DND-41 (cell line): Measurements from ENCODE around the gene SDCCAG8.

Source experiments
- ATAC-seq: fragments of 200-7000 bp; cut with Tn5 transposase; 3 replicates; pipeline ENCODE4 v1.9.1; 2021; ENCODE audit warnings: low read depth; ENCODE audit not compliant: insufficient read depth
- DNase-seq: peaks from one replicate; pipeline ENCODE4 v3.0.0-alpha.2; 2020
- H2AFZ ChIP-seq: 2 replicates; pipeline ENCODE4 v1.6.0; 2012; ENCODE audit warnings: low read depth, low read length
- H3K27ac ChIP-seq: 2 replicates; pipeline ENCODE4 v1.5.1; 2012; ENCODE audit warnings: low read length, inconsistent platforms
- H3K27me3 ChIP-seq: fragments of 200-600 bp; sonication (generic); 2 replicates; pipeline ENCODE4 v1.6.0; 2012; ENCODE audit warnings: low read length, mild to moderate bottlenecking, inconsistent platforms; ENCODE audit not compliant: insufficient read depth, poor library complexity
- H3K36me3 ChIP-seq: 2 replicates; pipeline ENCODE4 v1.5.1; 2012; ENCODE audit warnings: low read length, inconsistent platforms; ENCODE audit not compliant: insufficient read depth
- H3K4me1 ChIP-seq: 2 replicates; pipeline ENCODE4 v1.5.1; 2012; ENCODE audit warnings: mild to moderate bottlenecking, low read length; ENCODE audit not compliant: insufficient read depth
- H3K4me2 ChIP-seq: 2 replicates; pipeline ENCODE4 v1.6.0; 2012; ENCODE audit warnings: mild to moderate bottlenecking, moderate library complexity, low read length, inconsistent platforms; ENCODE audit not compliant: insufficient read depth
- H3K4me3 ChIP-seq, 2 experiments: fragments of 200-600 bp in 1 of 2; shearing (Covaris generic) in 1 of 2; 2 replicates each; pipeline ENCODE4 v1.5.1; 2012 to 2016; ENCODE audit warnings: inconsistent platforms in 2 of 2, low read length in 2 of 2, mild to moderate bottlenecking in 2 of 2, low read depth in 1 of 2, moderate library complexity in 1 of 2
- H3K79me2 ChIP-seq: 2 replicates; pipeline ENCODE4 v1.6.0; 2012; ENCODE audit warnings: low read length, inconsistent platforms; ENCODE audit not compliant: insufficient read depth
- H3K9ac ChIP-seq: 2 replicates; pipeline ENCODE4 v1.6.0; 2012; ENCODE audit warnings: low read depth, mild to moderate bottlenecking, inconsistent platforms, low read length, moderate library complexity
- H3K9me3 ChIP-seq: 2 replicates; pipeline ENCODE4 v1.5.1; 2012; ENCODE audit warnings: low read length, moderate library complexity, mild to moderate bottlenecking, inconsistent platforms; ENCODE audit not compliant: insufficient read depth, severe bottlenecking
- H4K20me1 ChIP-seq: 2 replicates; pipeline ENCODE4 v1.6.0; 2012; ENCODE audit warnings: low read length; ENCODE audit not compliant: insufficient read depth
- CTCF ChIP-seq: IDR thresholded peaks from 2 replicates; pipeline ENCODE4 v1.5.1; 2012; ENCODE audit warnings: borderline replicate concordance, low read length, moderate library complexity, mild to moderate bottlenecking; ENCODE audit not compliant: poor library complexity, severe bottlenecking; ENCODE audit errors: extremely low read depth
- EZH2 ChIP-seq: IDR thresholded peaks from 3 replicates; pipeline ENCODE4 v1.6.1; 2012; ENCODE audit warnings: borderline replicate concordance, low read depth, mild to moderate bottlenecking, moderate library complexity, low read length, inconsistent platforms; ENCODE audit not compliant: severe bottlenecking

SDCCAG8 gene

GRCh38 chr1:243367314-243367713 is 111.5 kb downstream of the SDCCAG8 start:
- DNase-seq (no peak), ATAC-seq (no peak)
- no peaks in the 10 kb centered on the region for H3K4me1 ChIP-seq
- no peaks in the 10 kb centered on the region for H3K9me3 ChIP-seq
- H4K20me1 ChIP-seq: no peaks in the 10 kb centered on the region
- H3K4me2 ChIP-seq: no peak overlapping the region
- no peaks in the 10 kb centered on the region for H3K79me2 ChIP-seq
- TF ChIP-seq EZH2: no peak
- TF ChIP-seq CTCF: no peak
- no peaks in the 10 kb centered on the region for H3K27me3 ChIP-seq
- no peaks in the 10 kb centered on the region; the same call in 1 of the 2 replicates for H3K36me3 ChIP-seq
- H3K9ac ChIP-seq: no peak overlapping the region
- H3K4me3 ChIP-seq: no peak overlapping the region
- no peak overlapping the region for H2AFZ ChIP-seq
- no peak overlapping the region for H3K27ac ChIP-seq

GRCh38 chr1:243374412-243374811 is 118.6 kb downstream of the SDCCAG8 start:
- Histone ChIP-seq H3K4me3 (no peak overlapping the region), H3K27me3 (no peaks in the 10 kb centered on the region), H3K27ac (no peak overlapping the region), H3K4me2 (no peak overlapping the region), H2AFZ (no peak overlapping the region), H3K79me2 (no peaks in the 10 kb centered on the region), H4K20me1 (no peaks in the 10 kb centered on the region), H3K9me3 (peaks cover 15% of the 10 kb centered on the region), H3K36me3 (peaks cover 6% of the 10 kb centered on the region; the same call in 1 of the 2 replicates), H3K9ac (no peak overlapping the region), H3K4me1 (no peaks in the 10 kb centered on the region)
- DNase-seq (no peak), ATAC-seq (no peak)
- no peak for TF ChIP-seq EZH2
- TF ChIP-seq CTCF: no peak

GRCh38 chr1:243375596-243375995 is 119.8 kb downstream of the SDCCAG8 start:
- DNase-seq: no peak
- Histone ChIP-seq H3K4me1 (no peaks in the 10 kb centered on the region), H3K27me3 (no peaks in the 10 kb centered on the region), H3K9ac (no peak overlapping the region), H3K4me2 (no peak overlapping the region), H3K4me3 (no peak overlapping the region), H2AFZ (no peak overlapping the region), H4K20me1 (no peaks in the 10 kb centered on the region), H3K9me3 (peaks cover 15% of the 10 kb centered on the region), H3K79me2 (no peaks in the 10 kb centered on the region), H3K36me3 (peaks cover 9% of the 10 kb centered on the region; the same call in 1 of the 2 replicates), H3K27ac (no peak overlapping the region)
- ATAC-seq: no peak
- TF ChIP-seq EZH2 (no peak), CTCF (no peak)

- DNase-seq: no peak
- no peaks in the 10 kb centered on the region for H4K20me1 ChIP-seq
- H3K36me3 ChIP-seq: peaks cover 5% of the 10 kb centered on the region; the same call in 1 of the 2 replicates
- peaks cover 10% of the 10 kb centered on the region for H3K9me3 ChIP-seq
- no peak overlapping the region for H3K4me2 ChIP-seq
- TF ChIP-seq CTCF (no peak), EZH2 (no peak)
- H3K27ac ChIP-seq: no peak overlapping the region
- no peak overlapping the region for H3K4me3 ChIP-seq
- no peak overlapping the region for H2AFZ ChIP-seq
- no peaks in the 10 kb centered on the region for H3K79me2 ChIP-seq
- no peaks in the 10 kb centered on the region for H3K4me1 ChIP-seq
- ATAC-seq: no peak
- no peaks in the 10 kb centered on the region for H3K27me3 ChIP-seq
- H3K9ac ChIP-seq: no peak overlapping the region
These were observed 122.8 kb downstream of the SDCCAG8 start for GRCh38 chr1:243378669-243379068.
